GM19463 (cell line): Measurements from ENCODE around the gene ST6GALNAC3.

ENCODE experiments used
- ATAC-seq: cut with Tn5 transposase; IDR thresholded peaks from one replicate; pipeline ENCODE4 v1.9.1; 2021; ENCODE audit warnings: mild to moderate bottlenecking, moderate library complexity; ENCODE audit not compliant: unreplicated experiment

The ST6GALNAC3 gene

GRCh38 chr1:76186554-76187170 is 112.1 kb downstream of the ST6GALNAC3 start:
- ATAC-seq, result no peak

GRCh38 chr1:76187436-76187835 is 112.9 kb downstream of the ST6GALNAC3 start:
- ATAC-seq, result no peak

GRCh38 chr1:76189310-76189709 is 114.8 kb downstream of the ST6GALNAC3 start:
- no peak for ATAC-seq

GRCh38 chr1:76190749-76191424 is 116.3 kb downstream of the ST6GALNAC3 start:
- peak; percentile 56 for ATAC-seq

GRCh38 chr1:76191561-76191960 is 117.0 kb downstream of the ST6GALNAC3 start:
- ATAC-seq, result no peak

GRCh38 chr1:76198452-76198851 is 123.9 kb downstream of the ST6GALNAC3 start:
- ATAC-seq, result no peak

- ATAC-seq, result no peak
Observed at GRCh38 chr1:76202670-76203069, 128.1 kb downstream of the ST6GALNAC3 start.

GRCh38 chr1:76203127-76203526 is 128.6 kb downstream of the ST6GALNAC3 start:
- ATAC-seq, result no peak

GRCh38 chr1:76209238-76209637 is 134.7 kb downstream of the ST6GALNAC3 start:
- ATAC-seq, result no peak

GRCh38 chr1:76209648-76210047 is 135.1 kb downstream of the ST6GALNAC3 start:
- no peak for ATAC-seq

- ATAC-seq, result no peak
Observed at GRCh38 chr1:76210160-76210559, 135.6 kb downstream of the ST6GALNAC3 start.

- peak; percentile 20 for ATAC-seq
Observed at GRCh38 chr1:76218888-76219287, 144.3 kb downstream of the ST6GALNAC3 start.

- peak; percentile 59 for ATAC-seq
Observed at GRCh38 chr1:76219366-76219818, 144.8 kb downstream of the ST6GALNAC3 start.

- ATAC-seq, result no peak
Observed at GRCh38 chr1:76224752-76225151, 150.2 kb downstream of the ST6GALNAC3 start.

- ATAC-seq, result no peak
Observed at GRCh38 chr1:76225526-76225925, 151.0 kb downstream of the ST6GALNAC3 start.

GRCh38 chr1:76227621-76228020 is 153.1 kb downstream of the ST6GALNAC3 start:
- no peak for ATAC-seq

GRCh38 chr1:76229279-76230005 is 154.9 kb downstream of the ST6GALNAC3 start:
- no peak for ATAC-seq

- ATAC-seq, result no peak
Observed at GRCh38 chr1:76230842-76231281, 156.3 kb downstream of the ST6GALNAC3 start.

- ATAC-seq, result no peak
Observed at GRCh38 chr1:76231320-76231719, 156.8 kb downstream of the ST6GALNAC3 start.

GRCh38 chr1:76232666-76233065 is 158.1 kb downstream of the ST6GALNAC3 start:
- no peak for ATAC-seq

- ATAC-seq, result no peak
Observed at GRCh38 chr1:76234061-76234460, 159.5 kb downstream of the ST6GALNAC3 start.

- no peak for ATAC-seq
Observed at GRCh38 chr1:76237211-76237610, 162.7 kb downstream of the ST6GALNAC3 start.
